Mucosa of stomach (tissue), 1 donor: ENCODE data around the gene ABHD12.

Experiments used
- H3K27me3 ChIP-seq: one replicate; pipeline ENCODE4 v1.7.0; 2013; ENCODE audit warnings: mild to moderate bottlenecking, low read length; ENCODE audit not compliant: control insufficient read depth, insufficient read depth
- H3K36me3 ChIP-seq: one replicate; pipeline ENCODE4 v1.7.0; 2013; ENCODE audit warnings: low read length; ENCODE audit not compliant: control insufficient read depth, insufficient read depth
- H3K4me1 ChIP-seq: one replicate; pipeline ENCODE4 v1.7.0; 2013; ENCODE audit warnings: mild to moderate bottlenecking, low read length; ENCODE audit not compliant: control insufficient read depth, insufficient read depth
- H3K4me3 ChIP-seq: one replicate; pipeline ENCODE4 v1.7.0; 2013; ENCODE audit warnings: low read length
- H3K9ac ChIP-seq: one replicate; pipeline ENCODE4 v1.7.0; 2013; ENCODE audit warnings: mild to moderate bottlenecking, low read length, moderate library complexity
- H3K9me3 ChIP-seq: one replicate; pipeline ENCODE4 v1.7.0; 2013; ENCODE audit warnings: mild to moderate bottlenecking, low read length, moderate library complexity; ENCODE audit not compliant: control insufficient read depth
- donor health status: Pancreatic carcinoma.

ABHD12 gene

DNA sequence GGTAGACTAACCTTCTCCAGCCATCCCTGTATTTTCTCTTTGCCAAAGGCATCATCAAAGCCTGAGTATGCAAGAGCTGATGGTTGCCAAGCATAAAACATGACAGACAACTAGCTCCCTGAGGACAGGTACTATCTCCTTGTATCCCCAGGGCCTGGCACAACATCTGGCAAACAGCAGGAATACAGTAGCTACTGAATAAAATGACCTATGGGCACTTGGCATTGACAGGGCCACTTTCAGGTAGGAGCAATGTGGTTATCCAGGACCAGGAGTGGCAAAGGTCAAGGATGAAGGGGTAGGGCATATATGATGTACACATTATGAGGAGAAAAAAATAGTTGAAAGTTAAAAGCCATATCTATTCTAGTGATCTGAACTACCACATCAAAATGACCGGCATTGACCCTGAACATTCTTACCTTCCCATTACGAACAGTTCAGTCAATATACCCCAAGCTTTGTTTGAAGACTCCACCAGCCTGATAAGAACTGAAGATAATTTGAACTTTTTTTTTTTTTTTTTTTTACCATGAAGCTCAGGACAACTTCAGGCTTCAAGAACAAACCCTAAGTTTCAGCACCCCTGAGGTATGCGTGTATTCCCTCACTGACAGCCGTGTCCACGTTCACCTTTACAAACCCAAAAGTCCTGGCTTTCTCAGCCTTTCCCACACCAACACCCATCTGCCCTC lies 12.3 kb downstream of the ABHD12 start:
- Histone ChIP-seq H3K4me3 (no peak overlapping the region), H3K27me3 (no peaks in the 10 kb centered on the region), H3K9me3 (no peaks in the 10 kb centered on the region), H3K36me3 (peaks cover 5% of the 10 kb centered on the region), H3K4me1 (peaks cover 15% of the 10 kb centered on the region), H3K9ac (no peak overlapping the region)

DNA sequence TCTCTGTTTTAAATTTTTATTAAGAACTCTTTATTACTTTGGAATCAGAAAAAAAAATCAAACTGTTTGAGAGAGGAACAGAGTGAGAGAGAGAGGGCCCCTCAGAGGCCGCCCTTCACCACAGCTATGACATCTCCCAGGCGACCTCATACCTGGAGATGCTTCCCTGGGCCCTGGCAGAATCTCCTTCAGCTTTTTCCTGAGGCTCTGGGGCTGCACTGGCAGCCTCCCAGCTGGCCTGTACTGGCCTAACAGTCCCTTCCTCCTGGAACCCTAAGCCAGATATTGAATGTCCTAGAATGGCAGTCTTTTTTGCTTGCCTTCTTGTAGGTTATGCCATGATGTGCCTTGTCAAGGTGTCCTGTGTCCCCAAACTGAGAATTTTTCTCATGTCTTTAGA lies 13.7 kb downstream of the ABHD12 start:
- no peak overlapping the region for H3K4me3 ChIP-seq
- H3K9me3 ChIP-seq, result no peaks in the 10 kb centered on the region
- no peaks in the 10 kb centered on the region for H3K36me3 ChIP-seq
- no peaks in the 10 kb centered on the region for H3K27me3 ChIP-seq
- H3K9ac ChIP-seq, result no peak overlapping the region
- H3K4me1 ChIP-seq, result peaks cover 7% of the 10 kb centered on the region

GRCh38 chr20:25376236-25376635 lies 14.4 kb downstream of the ABHD12 start:
- no peak overlapping the region for H3K4me3 ChIP-seq
- no peaks in the 10 kb centered on the region for H3K36me3 ChIP-seq
- no peaks in the 10 kb centered on the region for H3K27me3 ChIP-seq
- H3K4me1 ChIP-seq, result peaks cover 7% of the 10 kb centered on the region
- no peaks in the 10 kb centered on the region for H3K9me3 ChIP-seq
- no peak overlapping the region for H3K9ac ChIP-seq

GRCh38 chr20:25374842-25375241 lies 15.8 kb downstream of the ABHD12 start:
- H3K9ac ChIP-seq, result no peak overlapping the region

DNA sequence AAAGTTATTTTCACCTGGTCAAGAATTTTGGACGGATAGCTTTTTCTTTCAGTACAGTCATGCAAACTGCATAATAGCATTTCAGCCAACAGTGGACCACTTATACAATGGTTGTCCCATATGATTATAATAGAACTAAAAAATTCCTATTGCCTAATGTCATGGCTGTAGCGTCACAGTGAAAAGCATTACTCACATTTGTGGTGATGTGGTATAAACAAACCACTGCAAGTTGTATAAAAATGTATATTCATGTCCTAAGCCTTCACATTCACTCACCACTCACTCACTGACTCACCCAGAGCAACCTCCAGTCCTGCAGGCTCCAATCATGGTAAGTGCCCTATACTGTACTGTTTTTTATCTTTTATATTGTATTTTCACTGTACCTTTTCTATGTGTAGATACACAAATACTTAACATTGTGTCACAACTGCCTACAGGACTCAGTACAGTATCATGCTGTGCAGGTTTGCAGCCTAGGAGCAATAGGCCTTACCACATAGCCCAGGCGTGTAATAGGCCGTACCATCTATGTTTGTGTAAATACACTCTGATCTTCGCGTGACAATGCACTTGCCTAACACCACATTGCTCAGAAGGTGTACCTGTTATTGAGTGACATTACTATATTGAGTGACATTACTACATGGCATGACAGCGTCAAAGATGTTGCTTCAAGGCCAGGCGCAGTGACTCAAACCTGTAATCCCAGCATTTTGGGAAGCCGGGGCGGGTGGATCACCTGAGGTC lies 17.9 kb downstream of the ABHD12 start:
- Histone ChIP-seq H3K9me3 (no peaks in the 10 kb centered on the region), H3K4me1 (peaks cover 3% of the 10 kb centered on the region), H3K27me3 (no peaks in the 10 kb centered on the region), H3K36me3 (no peaks in the 10 kb centered on the region), H3K4me3 (no peak overlapping the region), H3K9ac (no peak overlapping the region)

More at GRCh38 chr20:25374842-25375241, 15.8 kb downstream of the ABHD12 start:
- no peaks in the 10 kb centered on the region for H3K27me3 ChIP-seq
- no peaks in the 10 kb centered on the region for H3K36me3 ChIP-seq
- no peaks in the 10 kb centered on the region for H3K9me3 ChIP-seq
- no peak overlapping the region for H3K4me3 ChIP-seq
- peaks cover 7% of the 10 kb centered on the region for H3K4me1 ChIP-seq

- Histone ChIP-seq H3K9ac (no peak overlapping the region), H3K27me3 (no peaks in the 10 kb centered on the region), H3K4me1 (peaks cover 6% of the 10 kb centered on the region), H3K4me3 (no peak overlapping the region), H3K36me3 (no peaks in the 10 kb centered on the region), H3K9me3 (no peaks in the 10 kb centered on the region)
Measured at GRCh38 chr20:25369971-25370370, 20.7 kb downstream of the ABHD12 start.

- Histone ChIP-seq H3K27me3 (no peaks in the 10 kb centered on the region), H3K4me1 (peaks cover 11% of the 10 kb centered on the region), H3K36me3 (no peaks in the 10 kb centered on the region), H3K4me3 (no peak overlapping the region), H3K9ac (no peak overlapping the region), H3K9me3 (no peaks in the 10 kb centered on the region)
Measured at GRCh38 chr20:25369529-25369928, 21.1 kb downstream of the ABHD12 start.

GRCh38 chr20:25368976-25369375 lies 21.7 kb downstream of the ABHD12 start:
- peaks cover 15% of the 10 kb centered on the region for H3K4me1 ChIP-seq

DNA sequence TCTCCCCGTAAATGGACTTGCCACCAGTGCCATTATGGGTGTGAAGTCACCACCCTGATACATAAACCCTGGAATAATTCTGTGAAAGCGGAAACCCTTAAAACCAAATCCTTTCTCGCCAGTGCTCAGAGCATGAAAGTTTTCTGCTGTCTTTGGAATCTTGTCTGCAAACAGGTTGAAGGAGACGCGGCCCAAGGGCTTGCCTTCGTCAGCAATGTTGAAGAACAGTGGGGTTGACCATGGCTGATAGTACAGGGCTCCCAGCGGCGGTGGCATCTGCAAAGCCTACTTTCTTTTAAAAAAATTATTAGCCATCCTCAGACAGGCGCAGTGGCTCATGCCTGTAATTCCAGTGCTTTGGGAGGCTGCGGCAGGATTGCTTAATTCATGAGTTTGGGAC lies 22.1 kb downstream of the ABHD12 start:
- Histone ChIP-seq H3K9ac (no peak overlapping the region), H3K36me3 (no peaks in the 10 kb centered on the region), H3K4me1 (peaks cover 15% of the 10 kb centered on the region), H3K27me3 (no peaks in the 10 kb centered on the region), H3K9me3 (no peaks in the 10 kb centered on the region), H3K4me3 (no peak overlapping the region)

More at GRCh38 chr20:25368976-25369375, 21.7 kb downstream of the ABHD12 start:
- no peak overlapping the region for H3K9ac ChIP-seq
- no peaks in the 10 kb centered on the region for H3K36me3 ChIP-seq
- H3K4me3 ChIP-seq, result no peak overlapping the region
- H3K27me3 ChIP-seq, result no peaks in the 10 kb centered on the region
- no peaks in the 10 kb centered on the region for H3K9me3 ChIP-seq

- no peak overlapping the region for H3K4me3 ChIP-seq
- no peak overlapping the region for H3K9ac ChIP-seq
- no peaks in the 10 kb centered on the region for H3K9me3 ChIP-seq
- no peaks in the 10 kb centered on the region for H3K27me3 ChIP-seq
- H3K4me1 ChIP-seq, result peaks cover 20% of the 10 kb centered on the region
- no peaks in the 10 kb centered on the region for H3K36me3 ChIP-seq
Measured at GRCh38 chr20:25364879-25365699, 25.5 kb downstream of the ABHD12 start.

GRCh38 chr20:25364180-25364788 lies 26.4 kb downstream of the ABHD12 start:
- no peaks in the 10 kb centered on the region for H3K36me3 ChIP-seq
- no peak overlapping the region for H3K4me3 ChIP-seq
- no peak overlapping the region for H3K9ac ChIP-seq
- H3K27me3 ChIP-seq, result no peaks in the 10 kb centered on the region
- no peaks in the 10 kb centered on the region for H3K9me3 ChIP-seq
- peaks cover 20% of the 10 kb centered on the region for H3K4me1 ChIP-seq
